ENCODE measurements around the gene ZBTB48.
"Not testable (repeated sequence)": the region's sequence is repeated elsewhere in the genome, so short reads cannot be mapped to it uniquely, and the experiment has no call there.

Gene ZBTB48

DNA sequence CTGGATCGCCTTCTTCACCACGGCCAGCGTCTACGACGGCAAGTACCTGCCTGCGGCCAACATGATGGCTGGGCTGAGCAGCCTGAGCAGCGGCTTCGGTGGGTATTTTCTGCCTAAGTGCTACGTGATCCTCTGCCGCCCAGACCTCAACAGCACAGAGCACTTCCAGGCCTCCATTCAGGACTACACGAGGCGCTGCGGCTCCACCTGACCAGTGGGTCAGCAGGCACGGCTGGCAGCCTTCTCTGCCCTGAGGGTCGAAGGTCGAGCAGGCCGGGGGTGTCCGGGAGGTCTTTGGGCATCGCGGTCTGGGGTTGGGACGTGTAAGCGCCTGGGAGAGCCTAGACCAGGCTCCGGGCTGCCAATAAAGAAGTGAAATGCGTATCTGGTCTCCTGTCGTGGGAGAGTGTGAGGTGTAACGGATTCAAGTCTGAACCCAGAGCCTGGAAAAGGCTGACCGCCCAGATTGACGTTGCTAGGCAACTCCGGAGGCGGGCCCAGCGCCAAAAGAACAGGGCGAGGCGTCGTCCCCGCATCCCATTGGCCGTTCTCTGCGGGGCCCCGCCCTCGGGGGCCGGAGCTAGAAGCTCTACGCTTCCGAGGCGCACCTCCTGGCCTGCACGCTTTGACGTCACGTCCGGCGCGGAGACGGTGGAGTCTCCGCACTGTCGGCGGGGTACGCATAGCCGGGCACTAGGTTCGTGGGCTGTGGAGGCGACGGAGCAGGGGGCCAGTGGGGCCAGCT, at the start of gene ZBTB48:
Gene ZBTB48 (plus strand): TSS at position 621 of the 745 bp plus-strand sequence. CDS start 616 bp downstream, outside the sequence.
- DNase-seq (ENCODE audit: low spot score), result peak; percentile 97

DNA sequence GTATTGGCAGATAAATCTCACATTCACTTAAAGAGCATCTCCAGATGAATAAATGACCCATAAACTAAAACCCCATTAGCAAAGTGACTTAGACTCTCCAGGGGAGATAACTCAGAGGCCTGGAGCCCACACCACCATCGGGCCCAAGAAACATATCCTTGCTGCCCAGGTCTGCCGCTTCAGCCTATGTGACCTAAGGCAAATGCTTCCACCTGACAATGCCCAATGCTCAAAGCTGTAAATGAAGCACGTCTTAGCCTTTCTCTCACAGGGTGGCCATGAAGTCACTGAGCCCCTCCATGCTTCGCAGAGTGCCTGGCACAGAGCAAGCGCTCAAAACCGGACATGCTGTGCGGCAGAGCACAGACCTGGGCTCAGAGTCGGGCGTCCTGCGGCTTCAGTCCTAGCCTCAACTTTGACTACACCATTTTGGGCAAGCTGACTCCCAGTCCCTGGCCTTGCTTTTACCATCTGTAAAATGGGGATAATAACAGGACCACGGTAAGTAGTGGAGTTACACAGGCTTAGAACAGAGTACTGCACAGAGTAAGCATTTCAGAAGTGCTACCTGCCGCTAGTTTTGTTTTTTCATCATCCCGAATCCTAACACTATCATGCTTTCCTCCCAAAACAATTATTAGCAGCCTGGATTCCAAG, 49.2 kb upstream of the ZBTB48 start:
- DNase-seq (ENCODE audit: low spot score), result no peak

DNA sequence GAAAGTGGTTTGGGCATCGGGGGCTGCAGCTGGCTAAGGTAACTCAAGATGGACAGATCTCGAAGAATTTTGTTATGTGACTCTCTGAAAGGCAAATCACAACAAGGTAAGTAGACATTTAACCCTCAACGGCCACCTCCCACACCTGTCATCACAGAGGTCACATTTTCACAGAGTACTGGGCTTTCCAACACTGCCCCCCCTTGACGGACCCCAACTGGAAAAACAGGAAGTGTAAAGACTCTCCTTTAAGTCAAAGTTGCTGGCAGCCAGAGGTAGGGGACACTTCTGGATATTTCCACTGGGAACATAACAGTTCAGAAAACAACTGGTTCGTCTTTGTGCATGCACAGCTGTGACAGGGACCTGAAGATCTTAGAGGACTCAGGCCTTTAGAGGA, 47.8 kb upstream of the ZBTB48 start:
- no peak for DNase-seq (ENCODE audit: low spot score)

DNA sequence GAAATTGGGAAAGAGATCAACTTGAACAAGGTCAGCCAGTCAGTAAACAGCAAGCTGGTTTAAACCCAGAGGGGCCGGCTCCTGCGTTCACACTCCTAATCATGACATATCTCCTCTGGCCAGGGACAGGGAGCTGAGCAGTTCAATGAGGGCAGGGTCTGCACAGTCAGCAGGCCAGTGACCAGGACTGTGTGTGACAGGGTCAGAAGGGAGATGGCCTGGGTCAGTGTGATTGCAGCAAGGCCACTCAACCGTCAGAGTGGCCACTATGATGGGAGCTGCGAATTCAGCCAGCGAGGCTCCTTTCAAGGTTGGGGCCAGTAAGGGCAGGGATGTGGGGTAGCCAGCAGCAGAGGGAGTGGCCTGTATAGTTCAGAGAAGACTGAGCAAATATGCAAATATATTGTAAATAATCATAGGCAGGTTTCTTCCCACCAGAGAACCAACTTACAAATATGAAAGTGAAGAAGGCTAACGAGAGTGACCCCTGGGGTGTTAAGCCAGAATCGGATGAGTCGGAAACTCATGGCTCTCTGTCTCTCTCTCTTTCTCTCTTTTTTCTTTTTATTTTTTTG, 45.5 kb upstream of the ZBTB48 start:
- DNase-seq (ENCODE audit: low spot score), result no peak

DNA sequence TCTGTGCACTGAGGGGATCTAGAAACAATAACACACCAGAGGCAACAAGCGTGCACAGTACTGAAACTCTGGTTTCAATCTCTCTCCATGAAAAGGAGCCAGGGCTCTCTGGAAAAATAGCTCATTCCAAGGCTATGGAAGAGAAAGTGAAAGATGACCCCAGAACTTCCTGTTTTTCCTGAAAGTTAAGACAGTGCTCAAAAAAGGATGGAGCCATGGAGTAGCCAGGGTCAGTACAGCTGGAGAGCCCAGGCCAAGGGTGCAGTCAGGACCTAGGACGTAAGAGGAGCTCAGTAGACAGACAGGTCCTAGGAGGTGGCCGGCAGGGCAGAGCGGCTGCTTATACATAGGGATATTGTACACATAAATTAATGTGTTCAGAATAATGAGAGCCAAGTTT, 44.6 kb upstream of the ZBTB48 start:
- DNase-seq (ENCODE audit: low spot score), result no peak

DNA sequence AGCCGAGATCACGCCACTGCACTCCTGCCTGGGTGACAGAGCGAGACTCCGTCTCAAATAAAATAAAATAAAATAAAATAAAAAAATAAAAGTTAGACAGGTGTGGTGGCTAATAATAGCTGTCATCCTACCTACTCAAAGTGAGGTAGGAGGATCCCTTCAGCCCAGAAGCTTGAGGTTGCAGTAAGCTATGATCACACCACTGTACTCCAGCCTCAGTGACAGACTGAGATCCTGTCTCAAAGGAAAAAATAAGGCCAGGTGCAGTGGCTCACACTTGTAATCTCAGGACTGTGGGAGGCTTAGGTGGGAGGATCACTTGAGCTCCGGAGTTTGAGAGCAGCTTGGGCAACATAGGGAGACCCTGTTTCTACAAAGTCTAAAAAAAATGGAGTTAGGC, 43.5 kb upstream of the ZBTB48 start:
- no peak for DNase-seq (ENCODE audit: low spot score)

DNA sequence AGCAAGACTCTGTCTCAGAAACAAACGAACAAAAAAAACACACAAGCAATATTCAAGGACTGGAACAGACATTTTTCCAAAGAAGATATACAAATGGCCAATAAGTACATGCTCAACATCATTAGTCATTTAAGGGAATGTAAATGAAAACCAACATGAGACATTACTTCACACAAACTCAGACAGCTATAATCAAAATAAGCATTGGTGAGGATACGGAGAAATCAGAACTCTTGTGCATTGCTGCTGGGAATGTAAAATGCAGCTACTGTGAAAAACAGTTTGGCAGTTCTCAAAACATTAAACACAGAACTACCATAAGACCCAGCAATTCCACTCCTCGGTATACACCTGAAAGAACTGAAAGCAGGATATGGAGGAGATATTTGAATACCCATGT, 40.8 kb upstream of the ZBTB48 start:
- no peak for DNase-seq (ENCODE audit: low spot score)

DNA sequence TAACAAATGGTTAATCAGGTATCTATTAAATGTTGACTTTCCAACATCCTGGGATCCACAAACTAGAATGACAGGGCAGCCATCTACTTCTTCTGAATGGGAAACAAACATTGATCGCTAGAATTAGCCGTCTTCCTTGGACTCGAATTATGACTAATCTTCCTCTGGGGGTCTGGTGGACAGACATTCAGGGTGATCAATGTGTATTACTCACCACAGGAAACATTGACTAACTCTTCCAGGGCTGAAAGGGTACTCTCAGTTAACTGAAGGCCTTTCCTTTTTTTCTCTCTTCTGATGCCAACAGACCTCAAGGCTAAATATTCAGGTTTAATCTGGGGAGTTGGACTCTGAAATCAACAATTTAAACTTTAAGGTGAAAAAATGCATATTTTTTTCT, 35.0 kb upstream of the ZBTB48 start:
- no peak for DNase-seq (ENCODE audit: low spot score)

DNA sequence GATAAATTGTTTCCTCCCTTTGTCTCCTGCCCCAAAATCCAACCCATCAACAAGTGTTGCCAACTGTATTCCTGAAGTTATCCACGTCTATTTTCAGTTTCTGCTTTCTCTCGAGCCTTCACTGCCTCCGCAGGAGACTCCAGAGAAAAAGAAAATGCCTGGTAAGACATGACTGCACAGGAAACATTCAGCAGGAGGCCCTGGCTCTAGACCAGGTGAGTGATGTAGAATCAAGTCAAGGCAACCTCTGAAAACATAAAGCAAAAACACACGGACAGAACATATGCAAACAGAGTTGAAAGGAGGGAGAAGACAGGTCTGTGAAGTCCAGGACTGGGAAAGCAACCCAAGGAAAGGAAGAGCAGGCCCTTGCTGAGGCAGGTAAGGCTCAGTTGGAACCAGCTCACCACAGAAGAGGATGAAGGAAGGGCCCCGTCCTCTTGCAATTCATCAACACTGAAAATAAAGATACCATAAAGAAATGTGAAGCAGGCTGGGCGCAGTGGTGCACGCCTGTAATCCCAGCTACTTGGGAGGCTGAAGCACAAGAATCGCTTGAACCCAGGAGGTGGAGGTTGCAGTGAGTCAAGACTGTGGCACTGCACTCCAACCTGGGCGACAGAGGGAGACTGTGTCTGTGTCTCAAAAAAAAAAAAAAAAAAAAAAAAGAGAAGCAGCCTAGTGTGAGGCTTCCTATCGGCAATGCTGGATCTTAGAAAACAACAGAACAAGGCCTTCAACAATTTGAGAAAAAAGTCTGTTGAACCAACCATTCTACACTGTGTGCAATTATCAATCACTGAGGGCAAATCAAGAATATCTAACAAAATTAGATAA, 34.3 kb upstream of the ZBTB48 start:
- DNase-seq (ENCODE audit: low spot score), result no peak

DNA sequence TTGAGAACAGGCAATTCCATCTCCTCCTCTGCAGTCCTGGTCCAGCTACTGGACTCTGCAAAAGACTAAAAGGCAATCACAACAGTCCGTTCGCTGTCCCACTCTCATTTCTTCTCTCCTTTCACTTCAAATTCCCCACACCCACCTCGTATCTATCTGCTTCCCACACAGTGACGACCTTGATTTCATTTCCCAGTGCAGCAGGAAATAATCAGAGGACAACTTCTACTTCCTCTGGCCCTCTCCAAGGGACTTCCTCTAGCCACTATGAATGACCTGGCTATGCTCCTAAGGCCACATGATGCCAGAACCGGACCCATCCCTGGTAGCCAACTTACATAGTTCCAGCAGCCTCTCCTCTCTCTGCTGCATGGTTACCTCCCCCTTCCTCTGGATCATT, 33.5 kb upstream of the ZBTB48 start:
- DNase-seq (ENCODE audit: low spot score), result no peak

DNA sequence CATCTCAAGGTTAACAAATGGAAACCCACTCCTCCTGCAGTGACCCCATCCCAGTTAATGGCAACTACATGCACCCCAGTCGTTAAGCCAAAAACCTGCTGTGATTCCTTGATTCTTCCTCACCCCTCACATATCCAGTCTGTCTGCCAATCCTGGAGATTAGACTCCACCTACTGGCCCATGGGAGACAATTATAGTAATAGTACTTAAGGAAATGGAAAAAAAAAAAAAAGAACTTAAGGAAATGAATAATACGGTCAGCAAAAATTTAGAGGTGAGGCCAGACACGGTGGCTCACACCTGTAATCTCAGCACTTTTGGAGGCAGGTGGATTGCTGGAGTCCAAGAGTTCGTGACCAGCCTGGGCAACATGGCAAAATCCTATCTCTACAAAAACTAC, 32.5 kb upstream of the ZBTB48 start:
- no peak for DNase-seq (ENCODE audit: low spot score)

DNA sequence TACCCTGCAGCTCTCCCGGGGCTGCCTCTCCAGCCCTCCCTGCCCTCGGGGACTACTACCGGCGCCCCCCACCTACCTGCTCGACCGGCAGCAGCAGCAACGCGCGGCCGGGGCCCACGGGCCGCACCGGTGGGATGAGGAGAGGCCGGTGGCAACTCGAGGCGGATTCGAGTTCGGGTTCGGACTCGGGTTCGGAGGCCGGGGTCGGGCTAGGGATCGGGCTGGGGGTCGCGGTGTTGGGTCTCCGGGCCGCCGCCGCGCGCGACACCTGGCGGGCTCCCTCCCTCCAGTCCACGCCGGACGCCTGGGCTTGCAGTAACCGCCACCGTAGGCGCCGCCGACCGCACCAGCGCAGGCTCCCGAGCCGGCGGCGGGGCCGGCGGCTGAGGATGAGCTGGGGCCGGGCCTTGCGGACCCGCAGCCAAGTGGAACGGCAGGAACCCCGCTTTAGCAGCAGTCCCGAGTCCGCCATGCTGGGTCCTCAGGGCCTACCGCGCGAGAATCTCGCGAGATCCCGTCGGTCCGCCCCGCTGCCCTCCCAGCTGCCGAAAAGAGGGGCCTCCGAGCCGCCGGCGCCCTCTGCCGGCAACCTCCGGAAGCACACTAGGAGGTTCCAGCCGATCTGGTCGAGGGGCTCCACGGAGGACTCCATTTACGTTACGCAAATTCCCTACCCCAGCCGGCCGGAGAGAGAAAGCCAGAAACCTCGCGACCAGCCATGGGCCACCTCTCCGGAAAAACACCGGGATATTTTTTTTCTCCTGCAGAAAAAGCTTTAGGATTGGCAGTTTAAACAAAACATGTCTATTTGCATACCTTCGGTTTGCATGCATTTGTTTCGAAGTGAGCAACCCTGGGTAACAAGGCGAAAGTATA, 25.5 kb upstream of the ZBTB48 start, which contains the start of gene NOL9:
Gene NOL9 (minus strand): TSS at position 483 of the 876 bp plus-strand sequence. CDS start 11 bp downstream, at position 472.
- peak; percentile 92 for DNase-seq (ENCODE audit: low spot score)

DNA sequence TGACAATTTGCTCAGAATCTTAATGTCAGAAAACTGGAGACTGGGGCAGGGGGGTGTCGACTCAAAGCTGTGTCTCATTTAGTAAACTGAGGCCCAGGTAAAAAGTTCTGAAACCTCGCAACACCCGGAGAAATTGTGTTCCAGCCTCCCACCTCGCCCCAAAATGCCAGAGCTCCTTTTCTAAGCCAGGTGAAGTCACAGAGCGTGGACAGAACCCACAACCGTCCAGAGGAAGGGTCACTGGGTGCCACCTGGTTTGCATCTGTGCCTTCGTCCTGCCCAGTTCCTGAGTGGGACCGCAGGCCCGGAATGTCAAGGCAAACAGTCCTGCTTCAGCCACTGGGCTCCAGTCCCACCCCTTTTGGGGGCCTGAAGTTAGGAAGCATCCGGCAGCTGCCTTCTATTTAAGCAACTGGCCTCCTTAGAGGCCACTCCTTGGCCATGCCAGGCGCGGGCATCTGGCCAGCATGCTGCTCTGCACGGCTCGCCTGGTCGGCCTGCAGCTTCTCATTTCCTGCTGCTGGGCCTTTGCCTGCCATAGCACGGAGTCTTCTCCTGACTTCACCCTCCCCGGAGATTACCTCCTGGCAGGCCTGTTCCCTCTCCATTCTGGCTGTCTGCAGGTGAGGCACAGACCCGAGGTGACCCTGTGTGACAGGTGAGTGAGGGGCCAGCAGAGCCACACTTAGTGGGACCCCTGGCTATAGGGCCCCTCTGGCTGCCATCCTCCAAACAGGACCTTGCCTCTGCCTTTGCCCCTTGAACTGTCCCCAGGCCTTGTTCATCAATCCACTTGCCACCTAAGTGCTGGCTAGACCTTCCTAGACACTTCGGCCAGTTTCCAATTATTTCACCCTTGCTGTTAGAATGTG, 24.7 kb upstream of the ZBTB48 start, which contains the start of gene TAS1R1:
Gene TAS1R1 (plus strand): TSS at position 401 of the 872 bp plus-strand sequence. CDS start 67 bp downstream, at position 468.
- DNase-seq (ENCODE audit: low spot score), result no peak

DNA sequence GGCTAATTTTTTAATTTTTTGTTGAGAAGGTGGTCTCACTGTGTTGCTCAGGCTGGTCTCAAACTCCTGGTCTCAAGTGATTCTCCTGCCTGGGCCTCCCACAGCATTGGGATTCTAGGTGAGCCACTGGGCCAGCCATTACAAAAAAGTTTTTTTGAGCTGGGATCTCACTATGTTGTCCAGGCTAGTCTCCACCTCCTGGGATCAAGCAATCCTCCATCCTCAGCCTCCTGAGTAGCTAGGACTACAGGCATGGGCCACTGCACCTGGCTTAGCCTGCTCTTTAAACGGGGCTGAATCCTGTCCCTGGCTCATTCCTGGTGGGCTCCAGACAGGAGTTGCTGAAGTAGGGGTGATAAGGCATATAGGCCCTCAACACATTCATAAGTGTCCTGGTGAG, 22.2 kb upstream of the ZBTB48 start:
- no peak for DNase-seq (ENCODE audit: low spot score)

DNA sequence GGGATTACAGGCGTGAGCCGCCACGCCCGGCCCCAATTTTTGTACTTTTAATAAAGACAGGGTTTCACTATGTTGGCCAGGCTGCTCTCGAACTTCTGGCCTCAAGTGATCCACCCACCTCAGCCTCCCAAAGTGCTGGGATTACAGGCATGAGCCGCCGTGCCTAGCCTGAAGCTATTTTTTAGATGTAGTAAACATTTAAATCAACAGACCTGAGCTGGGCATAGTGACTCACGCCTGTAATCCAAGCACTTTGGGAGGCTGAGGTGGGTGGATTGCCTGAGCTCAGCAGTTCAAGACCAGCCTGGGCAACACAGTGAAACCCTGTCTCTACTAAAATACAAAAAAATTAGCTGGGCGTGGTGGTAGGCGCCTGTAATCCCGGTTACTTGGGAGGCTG, 20.6 kb upstream of the ZBTB48 start:
- not testable (repeated sequence) for DNase-seq (ENCODE audit: low spot score)

DNA sequence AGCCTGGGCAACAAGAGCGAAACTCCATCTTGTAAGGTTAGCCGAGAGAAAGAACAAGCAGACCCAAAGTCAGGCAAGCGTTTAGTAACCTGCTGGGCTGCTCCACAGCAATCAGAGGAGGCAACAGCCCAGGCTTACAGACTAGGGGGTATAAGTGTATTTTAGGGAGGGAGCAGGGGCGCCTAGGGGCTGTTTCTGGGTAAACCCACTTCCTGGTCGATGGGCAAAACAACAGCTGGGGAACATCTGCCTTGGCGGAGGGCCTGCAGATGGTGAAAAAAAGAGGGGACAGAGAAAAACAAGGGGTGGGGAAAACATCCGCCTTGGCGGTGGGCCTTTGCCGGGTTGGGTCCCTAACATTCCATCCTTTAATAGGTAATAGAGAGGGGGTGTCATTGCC, 19.5 kb upstream of the ZBTB48 start:
- DNase-seq (ENCODE audit: low spot score), result no peak

DNA sequence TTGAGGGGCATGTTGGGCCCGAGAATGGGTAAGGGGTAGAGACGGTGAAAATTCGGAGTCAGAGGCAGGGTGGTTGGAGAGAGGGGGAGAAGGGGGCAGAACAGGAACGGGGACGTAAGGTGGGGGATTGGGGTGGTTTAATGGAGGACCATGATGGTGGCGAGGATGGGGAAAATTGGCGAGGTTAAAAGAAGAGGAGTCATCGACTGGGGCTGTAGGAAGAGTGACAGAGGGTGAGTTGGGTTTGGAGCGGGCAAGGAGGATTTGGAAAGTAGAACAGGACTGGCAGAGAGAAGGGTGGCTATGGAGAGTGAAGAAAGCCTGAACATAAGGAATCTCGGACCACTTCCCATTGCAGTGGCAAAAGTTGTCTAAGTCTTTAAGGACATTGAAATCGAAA, 10.8 kb upstream of the ZBTB48 start:
- no peak for DNase-seq (ENCODE audit: low spot score)

DNA sequence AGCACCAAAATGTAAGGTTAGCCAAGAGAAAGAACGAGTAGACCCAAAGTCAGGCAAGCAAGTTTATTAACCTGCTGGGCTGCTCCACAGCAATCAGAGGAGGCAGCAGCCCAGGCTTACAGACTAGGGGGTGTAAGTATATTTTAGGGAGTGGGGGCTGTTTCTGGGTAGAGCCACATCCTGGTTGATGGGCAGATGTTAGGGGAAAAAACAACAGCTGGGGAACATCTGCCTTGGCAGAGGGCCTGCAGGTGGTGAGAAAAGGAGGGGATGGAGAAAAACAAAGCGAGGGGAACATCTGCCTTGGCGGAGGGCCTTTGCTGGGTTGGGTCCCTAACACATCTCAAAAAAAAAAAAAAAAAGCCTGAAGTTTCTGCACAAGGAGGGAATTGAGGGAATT, 9.7 kb upstream of the ZBTB48 start:
- no peak for DNase-seq (ENCODE audit: low spot score)

DNA sequence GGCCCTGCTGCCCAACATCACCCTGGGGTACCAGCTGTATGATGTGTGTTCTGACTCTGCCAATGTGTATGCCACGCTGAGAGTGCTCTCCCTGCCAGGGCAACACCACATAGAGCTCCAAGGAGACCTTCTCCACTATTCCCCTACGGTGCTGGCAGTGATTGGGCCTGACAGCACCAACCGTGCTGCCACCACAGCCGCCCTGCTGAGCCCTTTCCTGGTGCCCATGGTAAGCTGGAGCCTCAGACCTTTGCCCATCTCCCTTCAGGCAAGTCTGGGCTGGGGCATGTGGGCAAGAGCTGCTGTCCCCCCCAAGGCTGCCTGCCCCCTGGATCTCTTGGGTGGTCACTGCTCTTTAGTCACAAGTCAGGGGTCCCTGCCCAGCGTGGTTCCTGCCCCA, 8.8 kb upstream of the ZBTB48 start:
- DNase-seq (ENCODE audit: low spot score), result no peak

DNA sequence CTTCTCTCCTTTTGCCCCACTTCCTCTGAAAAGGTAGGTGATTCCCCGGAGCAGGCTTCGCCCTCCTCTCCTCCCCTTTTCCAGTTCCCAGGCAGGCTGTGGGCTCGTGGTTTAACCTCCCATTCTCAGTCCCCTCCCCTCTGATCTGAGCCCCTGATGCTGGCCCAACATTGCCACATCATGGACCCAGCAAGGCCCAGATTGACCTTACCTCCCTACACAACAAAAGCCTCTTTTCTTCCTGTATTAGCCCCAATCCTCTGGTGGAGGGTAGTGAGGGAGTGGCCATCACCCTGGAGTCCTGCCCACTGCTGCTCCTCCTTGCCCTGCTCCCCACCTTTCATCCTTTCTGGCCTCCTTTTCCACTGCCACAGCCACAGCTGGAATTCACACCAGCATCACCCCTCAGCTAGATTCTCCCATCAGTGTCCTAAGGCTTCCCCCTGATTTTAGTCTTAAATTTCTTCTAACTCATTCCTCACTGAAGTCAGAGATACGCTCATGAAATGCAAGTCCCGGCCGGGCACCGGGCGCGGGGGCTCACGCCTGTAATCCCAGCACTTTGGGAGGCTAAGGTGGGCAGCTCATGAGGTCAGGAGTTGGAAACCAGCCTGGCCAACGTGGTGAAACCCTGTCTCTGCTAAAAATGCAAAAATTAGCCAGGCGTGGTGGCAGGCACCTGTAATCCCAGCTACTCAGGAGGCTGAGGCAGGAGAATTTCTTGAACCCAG, 7.0 kb upstream of the ZBTB48 start:
- DNase-seq (ENCODE audit: low spot score), result no peak
